ENCODE data around the gene ZNF337. TPM values are rescaled to one million over a fixed set of nuclear protein-coding genes. Genes with fewer than 3 reads are reported as not detected.
"Not testable (repeated sequence)": the region's sequence is repeated elsewhere in the genome, so short reads cannot be mapped to it uniquely, and the experiment has no call there.

The ZNF337 gene
- total RNA-seq, 3 donors from 2014 or later = 7.2 to 16.2 (median 8.3) TPM

DNA sequence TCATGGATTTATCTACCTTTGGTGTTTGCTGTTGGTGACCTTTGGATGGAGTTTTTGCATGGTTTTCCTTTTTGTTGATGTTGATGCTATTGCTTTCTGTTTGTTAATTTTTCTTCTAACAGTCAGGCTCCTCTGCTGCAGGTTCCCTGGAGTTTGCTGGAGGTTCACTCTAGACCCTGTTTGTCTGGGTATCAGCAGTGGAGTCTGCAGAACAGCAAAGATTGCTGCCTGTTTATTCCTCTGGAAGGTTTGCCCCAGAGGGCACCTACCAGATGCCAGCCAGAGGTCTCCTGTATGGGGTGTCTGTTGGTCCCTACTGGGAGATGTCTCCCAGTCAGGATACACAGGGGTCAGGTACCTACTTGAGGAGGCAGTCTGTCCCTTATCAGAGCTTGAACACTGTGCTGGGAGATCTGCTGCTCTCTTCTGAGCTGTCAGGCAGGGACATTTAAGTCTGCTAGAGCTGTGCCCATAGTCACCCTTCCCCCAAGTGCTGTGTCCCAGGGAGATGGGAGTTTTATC, 9.2 kb upstream of the ZNF337 start:
- TF ChIP-seq, protein P1, sequence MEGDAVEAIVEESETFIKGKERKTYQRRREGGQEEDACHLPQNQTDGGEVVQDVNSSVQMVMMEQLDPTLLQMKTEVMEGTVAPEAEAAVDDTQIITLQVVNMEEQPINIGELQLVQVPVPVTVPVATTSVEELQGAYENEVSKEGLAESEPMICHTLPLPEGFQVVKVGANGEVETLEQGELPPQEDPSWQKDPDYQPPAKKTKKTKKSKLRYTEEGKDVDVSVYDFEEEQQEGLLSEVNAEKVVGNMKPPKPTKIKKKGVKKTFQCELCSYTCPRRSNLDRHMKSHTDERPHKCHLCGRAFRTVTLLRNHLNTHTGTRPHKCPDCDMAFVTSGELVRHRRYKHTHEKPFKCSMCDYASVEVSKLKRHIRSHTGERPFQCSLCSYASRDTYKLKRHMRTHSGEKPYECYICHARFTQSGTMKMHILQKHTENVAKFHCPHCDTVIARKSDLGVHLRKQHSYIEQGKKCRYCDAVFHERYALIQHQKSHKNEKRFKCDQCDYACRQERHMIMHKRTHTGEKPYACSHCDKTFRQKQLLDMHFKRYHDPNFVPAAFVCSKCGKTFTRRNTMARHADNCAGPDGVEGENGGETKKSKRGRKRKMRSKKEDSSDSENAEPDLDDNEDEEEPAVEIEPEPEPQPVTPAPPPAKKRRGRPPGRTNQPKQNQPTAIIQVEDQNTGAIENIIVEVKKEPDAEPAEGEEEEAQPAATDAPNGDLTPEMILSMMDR (IDR thresholded peaks at IDR 0.05) = no peak
- no peak overlapping the region for H3K4me3 ChIP-seq
- no peak for DNase-seq
- H3K36me3 ChIP-seq (ENCODE audit: low read depth) = no peaks in the 10 kb centered on the region
- no peaks in the 10 kb centered on the region for H3K4me1 ChIP-seq (ENCODE audit: low read depth)
- ATAC-seq = no peak
- H3K9me3 ChIP-seq = no peaks in the 10 kb centered on the region
- intact Hi-C loops (cut with DNase I, micrococcal nuclease) = no loop called here

DNA sequence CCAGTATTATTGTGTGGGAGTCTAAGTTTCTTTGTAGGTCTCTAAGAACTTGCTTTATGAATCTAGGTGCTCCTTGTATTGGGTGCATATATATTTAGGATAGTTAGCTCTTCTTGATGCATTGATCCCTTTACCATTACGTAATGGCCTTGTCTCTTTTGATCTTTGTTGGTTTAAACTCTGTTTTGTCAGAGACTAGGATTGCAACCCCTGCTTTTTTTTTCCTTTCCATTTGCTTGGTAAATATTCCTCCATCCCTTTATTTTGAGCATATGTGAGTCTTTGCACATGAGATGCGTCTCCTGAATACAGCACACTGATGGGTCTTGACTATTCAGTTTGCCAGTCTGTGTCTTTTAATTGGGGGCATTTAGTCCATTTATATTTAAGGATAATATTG, 7.7 kb upstream of the ZNF337 start:
- intact Hi-C loops (cut with DNase I, micrococcal nuclease); DNase-seq; ATAC-seq; H3K9me3 ChIP-seq; H3K36me3 ChIP-seq (ENCODE audit: low read depth); H3K4me3 ChIP-seq; H3K4me1 ChIP-seq (ENCODE audit: low read depth): not testable (repeated sequence)

DNA sequence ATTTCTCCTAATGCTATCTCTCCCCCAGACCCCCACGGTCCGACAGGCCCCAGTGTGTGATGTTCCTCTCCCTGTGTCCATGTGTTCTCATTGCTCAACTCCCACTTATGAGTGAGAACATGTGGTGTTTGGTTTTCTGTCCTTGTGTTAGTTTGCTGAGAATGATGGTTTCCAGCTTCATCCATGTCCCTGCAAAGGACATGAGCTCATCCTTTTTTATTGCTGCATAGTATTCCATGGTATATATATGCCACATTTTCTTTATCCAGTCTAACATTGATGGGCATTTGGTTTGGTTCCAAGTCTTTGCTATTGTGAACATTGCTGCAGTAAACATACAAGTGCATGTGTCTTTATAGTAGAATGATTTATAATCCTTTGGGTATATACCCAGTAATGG, 4.2 kb upstream of the ZNF337 start:
- H3K9me3 ChIP-seq; H3K4me1 ChIP-seq (ENCODE audit: low read depth); DNase-seq; intact Hi-C loops (cut with DNase I, micrococcal nuclease); H3K4me3 ChIP-seq; ATAC-seq; H3K36me3 ChIP-seq (ENCODE audit: low read depth): not testable (repeated sequence)

DNA sequence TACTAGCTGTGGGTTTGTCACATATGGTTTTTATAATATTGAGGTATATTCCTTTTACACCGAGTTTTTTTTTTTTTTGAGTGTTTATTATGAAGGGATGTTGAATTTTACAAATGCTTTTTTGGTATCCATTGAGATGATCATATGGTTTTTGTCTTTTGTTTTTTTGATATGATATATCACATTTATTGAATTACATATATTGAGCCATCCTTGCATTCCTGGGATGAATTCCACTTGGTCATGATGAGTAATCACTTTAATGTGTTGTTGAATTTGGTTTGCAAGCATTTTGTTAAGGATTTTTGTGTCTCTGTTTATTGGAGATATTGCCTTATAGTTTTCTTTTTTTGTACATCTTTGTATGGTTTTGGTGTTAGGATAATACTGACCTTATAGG, 3.3 kb upstream of the ZNF337 start:
- intact Hi-C loops (cut with DNase I, micrococcal nuclease) = no loop called here
- Histone ChIP-seq H3K36me3 (ENCODE audit: low read depth) (no peaks in the 10 kb centered on the region), H3K4me3 (no peak overlapping the region)

DNA sequence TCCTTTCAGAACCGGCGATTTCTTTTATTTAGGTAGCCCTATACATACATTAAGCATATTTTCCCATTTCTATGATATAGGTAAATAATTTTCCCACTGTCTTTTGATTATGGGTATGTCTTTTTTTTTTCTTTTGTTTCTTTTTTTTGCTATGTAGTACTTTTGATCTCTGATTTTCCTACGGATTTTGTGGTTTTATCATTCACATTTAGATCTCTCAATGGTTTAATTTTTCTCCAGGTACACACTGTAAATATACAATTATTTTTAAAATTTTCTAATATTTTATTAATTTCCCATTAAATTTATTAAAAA, 436 bp upstream of the ZNF337 start:
- ATAC-seq = no peak
- peak overlapping the region; percentile 72 for H3K4me3 ChIP-seq
- intact Hi-C loops (cut with DNase I, micrococcal nuclease) = no loop called here
- peaks cover 7% of the 10 kb centered on the region for H3K9me3 ChIP-seq
- DNase-seq = no peak
- TF ChIP-seq, protein P1 (IDR thresholded peaks at IDR 0.05) = no peak
- no peaks in the 10 kb centered on the region for H3K4me1 ChIP-seq (ENCODE audit: low read depth)
- H3K36me3 ChIP-seq (ENCODE audit: low read depth) = no peaks in the 10 kb centered on the region

More for the DNA sequence above, 3.3 kb upstream of the ZNF337 start:
- no peaks in the 10 kb centered on the region for H3K4me1 ChIP-seq (ENCODE audit: low read depth)
- peaks cover 7% of the 10 kb centered on the region for H3K9me3 ChIP-seq
- TF ChIP-seq, protein P1 (IDR thresholded peaks at IDR 0.05) = no peak
- ATAC-seq = no peak
- DNase-seq = no peak

DNA sequence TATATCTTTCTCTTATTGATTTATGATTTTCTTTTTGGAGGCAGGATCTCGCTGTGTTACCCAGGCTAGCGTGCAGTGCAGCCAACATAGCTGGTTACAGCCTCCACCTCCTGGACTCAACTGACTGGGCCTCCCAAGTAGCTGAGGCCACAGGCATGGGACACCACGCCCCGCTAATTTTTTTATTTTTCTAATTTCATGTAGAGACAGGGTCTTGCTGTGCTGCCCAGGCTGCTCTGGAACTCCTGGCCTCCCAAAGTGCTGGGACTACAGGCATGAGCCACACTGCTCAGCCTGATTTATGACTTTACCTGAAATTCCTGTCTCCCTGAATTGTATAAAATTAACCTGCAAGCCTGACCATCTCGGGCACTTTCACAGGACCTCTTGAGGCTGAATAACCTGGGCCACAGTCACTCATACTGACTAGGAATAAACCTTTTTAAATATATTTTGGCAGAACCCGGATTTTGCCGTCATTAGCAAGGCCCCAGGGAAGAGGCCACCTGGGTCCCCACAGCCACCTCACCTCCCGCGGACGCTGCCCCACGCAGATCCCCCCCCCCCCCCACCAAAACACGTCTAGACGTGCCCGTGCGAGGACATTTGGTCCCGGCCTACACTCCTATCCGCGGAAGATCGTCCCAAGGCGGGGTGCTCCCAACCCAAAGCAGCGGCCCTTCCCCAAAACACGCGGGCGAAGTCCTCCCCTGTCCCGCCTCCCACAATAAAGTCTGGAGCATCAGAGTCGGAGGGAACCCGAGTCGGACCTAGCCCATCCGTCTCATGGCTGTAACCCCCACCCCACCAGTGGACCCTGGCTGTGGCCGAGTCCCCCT, 902 bp downstream of the ZNF337 start:
- peak overlapping the region; percentile 72 for H3K4me3 ChIP-seq
- TF ChIP-seq, protein P1 (IDR thresholded peaks at IDR 0.05) = no peak
- peak; percentile 30 for ATAC-seq
- DNase-seq = no peak
- H3K9me3 ChIP-seq = peaks cover 7% of the 10 kb centered on the region
- H3K36me3 ChIP-seq (ENCODE audit: low read depth) = no peaks in the 10 kb centered on the region
- intact Hi-C loops (cut with DNase I, micrococcal nuclease) = no loop called here
- H3K4me1 ChIP-seq (ENCODE audit: low read depth) = no peaks in the 10 kb centered on the region
